OCI-LY3 (cell line): ENCODE measurements around the gene IFT80.
A peak's percentile ranks its signal among the peaks of the same experiment; 100 is the strongest.

Experiments used
- H2AFZ ChIP-seq: fragments of 200-600, 300-600 bp; shearing (Covaris generic); 2 replicates; pipeline ENCODE4 v1.6.0; 2014; ENCODE audit warnings: antibody characterized with exemption, low read depth, low read length
- H3K27ac ChIP-seq: fragments of 200-600, 300-600 bp; sonication (generic); 2 replicates; pipeline ENCODE4 v1.5.1; 2014; ENCODE audit warnings: mild to moderate bottlenecking, low read length, moderate library complexity, mixed read lengths
- H3K27me3 ChIP-seq: fragments of 200-600, 300-600 bp; sonication (generic); 2 replicates; pipeline ENCODE4 v1.6.1; 2014; ENCODE audit warnings: low read depth, low read length, mixed read lengths
- H3K36me3 ChIP-seq: fragments of 200-600, 300-600 bp; sonication (generic); replicated peaks from 2 replicates; pipeline ENCODE3; 2014; ENCODE audit warnings: low read depth, low read length, mixed read lengths
- H3K4me1 ChIP-seq: fragments of 300-600, 200-600 bp; sonication (generic); 2 replicates; pipeline ENCODE4 v1.6.1; 2014; ENCODE audit warnings: low read length, mixed read lengths
- H3K4me2 ChIP-seq: fragments of 200-600, 300-600 bp; sonication (generic); 2 replicates; pipeline ENCODE4 v1.6.1; 2014; ENCODE audit warnings: low read length, mixed read lengths
- H3K4me3 ChIP-seq: fragments of 300-600, 200-600 bp; sonication (generic); 2 replicates; pipeline ENCODE4 v1.5.1; 2014; ENCODE audit warnings: antibody characterized with exemption, mild to moderate bottlenecking, low read length, moderate library complexity
- H3K79me2 ChIP-seq: fragments of 300-600, 200-600 bp; shearing (Covaris generic); 2 replicates; pipeline ENCODE4 v1.6.1; 2014; ENCODE audit warnings: mild to moderate bottlenecking, low read length, mixed read lengths
- H3K9ac ChIP-seq: fragments of 300-600, 200-600 bp; shearing (Covaris generic); 2 replicates; pipeline ENCODE4 v1.6.0; 2014; ENCODE audit warnings: mild to moderate bottlenecking, low read length, moderate library complexity
- H3K9me3 ChIP-seq: fragments of 200-600, 300-600 bp; shearing (Covaris generic); 2 replicates; pipeline ENCODE4 v1.6.1; 2014; ENCODE audit warnings: low read length, mixed read lengths; ENCODE audit not compliant: insufficient read depth
- H4K20me1 ChIP-seq: fragments of 200-600, 300-600 bp; sonication (generic); 2 replicates; pipeline ENCODE4 v1.6.1; 2016; ENCODE audit warnings: low read length, mixed read lengths; ENCODE audit not compliant: insufficient read depth
- EZH2phosphoT487 ChIP-seq: fragments of 200-600 bp; shearing (Covaris generic); IDR thresholded peaks from 2 replicates; pipeline ENCODE4 v1.6.1; 2018; ENCODE audit warnings: antibody characterized with exemption, mixed run types, low read depth
- TF ChIP-seq, protein P1 (sequence below): fragments of 200-600, 300-600 bp; sonication (generic); IDR thresholded peaks from 2 replicates; pipeline ENCODE4 v1.5.1; 2014; ENCODE audit warnings: antibody characterized with exemption, low read length, low read depth

IFT80 gene

DNA sequence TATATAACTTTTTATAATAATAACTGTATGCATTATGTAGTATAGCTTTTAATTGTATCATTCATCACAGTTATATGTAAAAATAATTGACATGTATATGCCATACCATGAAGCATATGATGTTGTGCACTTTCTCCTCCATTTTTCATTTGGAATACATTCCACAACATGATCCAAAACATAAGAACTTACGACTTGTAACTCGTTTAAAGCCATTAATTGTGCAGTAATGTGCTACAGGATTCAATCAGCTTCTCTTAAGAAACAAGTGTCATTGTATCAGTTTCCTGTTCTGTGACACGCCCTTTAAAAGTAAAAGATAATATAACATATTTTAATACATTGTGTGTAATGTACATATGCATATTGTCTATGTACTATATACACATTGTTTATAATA, 171.6 kb downstream of the IFT80 start:
- H3K36me3 ChIP-seq: no peaks in the 10 kb centered on the region
- no peaks in the 10 kb centered on the region for H3K79me2 ChIP-seq
- H3K4me2 ChIP-seq: no peak overlapping the region
- no peaks in the 10 kb centered on the region for H3K4me1 ChIP-seq
- no peak overlapping the region for H3K4me3 ChIP-seq
- H3K9me3 ChIP-seq: no peaks in the 10 kb centered on the region
- TF ChIP-seq, protein P1, sequence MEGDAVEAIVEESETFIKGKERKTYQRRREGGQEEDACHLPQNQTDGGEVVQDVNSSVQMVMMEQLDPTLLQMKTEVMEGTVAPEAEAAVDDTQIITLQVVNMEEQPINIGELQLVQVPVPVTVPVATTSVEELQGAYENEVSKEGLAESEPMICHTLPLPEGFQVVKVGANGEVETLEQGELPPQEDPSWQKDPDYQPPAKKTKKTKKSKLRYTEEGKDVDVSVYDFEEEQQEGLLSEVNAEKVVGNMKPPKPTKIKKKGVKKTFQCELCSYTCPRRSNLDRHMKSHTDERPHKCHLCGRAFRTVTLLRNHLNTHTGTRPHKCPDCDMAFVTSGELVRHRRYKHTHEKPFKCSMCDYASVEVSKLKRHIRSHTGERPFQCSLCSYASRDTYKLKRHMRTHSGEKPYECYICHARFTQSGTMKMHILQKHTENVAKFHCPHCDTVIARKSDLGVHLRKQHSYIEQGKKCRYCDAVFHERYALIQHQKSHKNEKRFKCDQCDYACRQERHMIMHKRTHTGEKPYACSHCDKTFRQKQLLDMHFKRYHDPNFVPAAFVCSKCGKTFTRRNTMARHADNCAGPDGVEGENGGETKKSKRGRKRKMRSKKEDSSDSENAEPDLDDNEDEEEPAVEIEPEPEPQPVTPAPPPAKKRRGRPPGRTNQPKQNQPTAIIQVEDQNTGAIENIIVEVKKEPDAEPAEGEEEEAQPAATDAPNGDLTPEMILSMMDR: no peak
- TF ChIP-seq EZH2phosphoT487: no peak
- H4K20me1 ChIP-seq: no peaks in the 10 kb centered on the region
- H3K9ac ChIP-seq: no peak overlapping the region
- 0 out of 2 replicates have a peak, but pooled peaks cover 8% of the 10 kb centered on the region for H3K27me3 ChIP-seq
- no peak overlapping the region for H3K27ac ChIP-seq
- H2AFZ ChIP-seq: no peak overlapping the region

DNA sequence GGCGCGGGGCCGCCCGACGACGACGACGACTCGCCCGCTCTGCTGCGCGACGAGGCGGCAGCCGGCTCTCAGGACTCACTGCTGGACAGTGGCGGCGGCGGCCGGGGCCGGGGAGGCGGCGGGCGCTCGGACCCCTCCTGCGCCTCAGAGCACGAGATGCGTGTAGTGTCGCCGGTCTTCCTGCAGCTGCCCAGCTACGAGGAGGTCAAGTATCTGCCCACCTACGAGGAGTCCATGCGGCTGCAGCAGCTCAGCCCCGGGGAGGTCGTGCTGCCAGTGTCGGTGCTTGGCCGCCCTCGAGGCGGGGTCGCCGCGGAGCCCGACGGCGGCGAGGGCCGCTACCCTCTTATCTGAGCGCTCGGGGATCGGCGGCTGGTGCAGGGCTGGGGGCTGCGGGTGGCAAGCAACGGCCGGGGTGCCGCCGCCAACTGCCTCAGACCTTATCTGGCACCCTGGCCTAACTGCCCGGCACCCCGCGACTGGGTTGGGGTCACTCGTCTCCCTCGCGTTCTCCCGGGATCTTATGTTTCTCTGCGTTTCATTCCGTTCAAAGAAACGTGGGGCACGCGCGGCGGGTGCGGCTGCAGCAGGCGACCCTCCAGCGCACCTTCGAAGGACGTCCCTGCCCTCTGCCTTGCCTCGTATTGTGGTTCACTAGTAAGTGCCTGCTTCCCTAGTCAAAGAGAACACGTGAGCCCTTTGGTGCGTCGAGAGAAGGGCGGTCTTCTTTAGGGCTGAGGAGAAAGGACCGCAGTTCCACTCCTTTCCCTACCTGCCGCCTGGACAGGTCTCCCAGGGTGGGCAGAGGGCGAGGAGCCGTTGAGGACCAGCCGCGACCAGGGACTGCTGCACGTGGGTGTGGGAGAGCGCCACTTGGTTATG, 172.8 kb downstream of the IFT80 start:
- Histone ChIP-seq H3K27ac (no peak overlapping the region), H3K4me3 (peak overlapping the region; percentile 85; the same call in 1 of the 2 replicates), H2AFZ (no peak overlapping the region), H4K20me1 (no peaks in the 10 kb centered on the region), H3K9me3 (no peaks in the 10 kb centered on the region), H3K4me2 (peak overlapping the region; percentile 71; the same call in 1 of the 2 replicates), H3K27me3 (0 out of 2 replicates have a peak, but pooled peaks cover 8% of the 10 kb centered on the region), H3K9ac (no peak overlapping the region), H3K79me2 (no peaks in the 10 kb centered on the region), H3K4me1 (no peaks in the 10 kb centered on the region), H3K36me3 (no peaks in the 10 kb centered on the region)
- no peak for TF ChIP-seq EZH2phosphoT487
- TF ChIP-seq, protein P1: no peak

DNA sequence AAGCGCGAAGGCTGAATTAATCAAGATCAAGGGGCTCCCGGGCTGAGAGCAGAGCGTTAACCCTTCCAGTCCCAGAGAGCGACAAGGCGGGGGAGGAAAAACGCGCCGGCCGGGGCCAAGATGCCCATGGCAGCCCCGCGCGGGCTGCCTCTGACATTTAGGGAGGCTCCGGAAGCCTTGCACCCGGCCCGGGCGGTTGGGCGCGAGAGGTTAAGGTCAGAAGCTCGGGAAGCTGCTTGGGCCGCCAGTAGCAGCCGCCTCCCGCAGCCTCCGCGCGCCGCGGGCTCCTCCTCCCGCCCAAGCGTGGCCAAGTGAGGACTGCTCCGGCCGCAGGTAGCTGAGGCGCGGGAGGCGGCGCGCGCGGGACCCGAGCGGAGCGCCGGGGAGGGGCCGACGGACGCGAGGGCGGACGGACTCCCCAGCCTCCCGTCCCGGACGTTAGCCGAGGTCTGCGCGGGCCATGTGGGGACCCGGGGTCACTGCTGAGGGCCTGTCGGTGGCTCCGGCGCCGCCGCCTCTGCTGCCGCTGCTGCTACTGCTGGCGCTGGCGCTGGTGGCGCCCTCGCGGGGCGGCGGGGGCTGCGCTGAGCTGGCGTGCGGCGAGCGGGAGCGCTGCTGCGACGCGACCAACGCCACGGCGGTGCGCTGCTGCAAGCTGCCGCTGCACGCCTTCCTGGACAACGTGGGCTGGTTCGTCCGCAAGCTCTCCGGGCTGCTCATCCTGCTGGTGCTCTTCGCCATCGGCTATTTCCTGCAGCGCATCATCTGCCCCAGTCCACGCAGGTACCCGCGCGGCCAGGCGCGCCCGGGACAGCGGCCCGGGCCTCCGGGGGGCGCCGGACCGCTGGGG, 173.6 kb downstream of the IFT80 start, which contains the start of gene C3orf80:
Gene C3orf80, plus strand, starts transcription at position 247 of the 850 bp plus-strand sequence. Its CDS starts 214 bp downstream, at position 461.
- no peaks in the 10 kb centered on the region for H3K36me3 ChIP-seq
- H3K9me3 ChIP-seq: no peaks in the 10 kb centered on the region
- TF ChIP-seq, protein P1: peak; percentile 31; the same call in 1 of the 2 replicates
- TF ChIP-seq EZH2phosphoT487: no peak
- H4K20me1 ChIP-seq: no peaks in the 10 kb centered on the region
- peaks cover 10% of the 10 kb centered on the region; the same call in 1 of the 2 replicates for H3K27me3 ChIP-seq
- H3K9ac ChIP-seq: peak within 1 kb of the TSS; percentile 73
- H3K4me2 ChIP-seq: peak within 1 kb of the TSS; percentile 71
- H2AFZ ChIP-seq: peak within 1 kb of the TSS; percentile 75
- peak within 1 kb of the TSS; percentile 85 for H3K4me3 ChIP-seq
- H3K79me2 ChIP-seq: no peaks in the 10 kb centered on the region
- no peaks in the 10 kb centered on the region for H3K4me1 ChIP-seq
- no peak within 1 kb of the TSS for H3K27ac ChIP-seq
